ENCODE measurements around the gene CNGB1. TPM values are rescaled to one million over a fixed set of nuclear protein-coding genes. Genes with fewer than 3 reads are reported as not detected.
"Not testable (repeated sequence)": the region's sequence is repeated elsewhere in the genome, so short reads cannot be mapped to it uniquely, and the experiment has no call there.

The CNGB1 gene
- total RNA-seq, 1 donor from 2014 or later: under 0.01 TPM

GRCh38 chr16:57848181-57848580 lies 122.7 kb downstream of the CNGB1 start:
- H3K4me3 ChIP-seq (ENCODE audit: low read depth, low read length): no peak overlapping the region
- no peak for FAIRE-seq
- no peaks in the 10 kb centered on the region for H3K27me3 ChIP-seq (ENCODE audit: control insufficient read depth, insufficient read depth, low read length)
- no peak for TF ChIP-seq CTCF (IDR thresholded peaks at IDR 0.05; ENCODE audit: insufficient read depth, low read length, severe bottlenecking)
- DNase-seq (ENCODE audit: low read depth): no peak
- H3K36me3 ChIP-seq (ENCODE audit: control insufficient read depth, insufficient read depth, low read length): no peaks in the 10 kb centered on the region

- H3K36me3 ChIP-seq (ENCODE audit: control insufficient read depth, insufficient read depth, low read length); DNase-seq (ENCODE audit: low read depth); H3K4me3 ChIP-seq (ENCODE audit: low read depth, low read length); H3K27me3 ChIP-seq (ENCODE audit: control insufficient read depth, insufficient read depth, low read length); FAIRE-seq: not testable (repeated sequence)
These were observed 124.0 kb downstream of the CNGB1 start for GRCh38 chr16:57846931-57847330.

GRCh38 chr16:57846078-57846697 lies 124.7 kb downstream of the CNGB1 start:
- no peak for DNase-seq (ENCODE audit: low read depth)
- Histone ChIP-seq H3K4me3 (ENCODE audit: low read depth, low read length) (no peak overlapping the region), H3K36me3 (ENCODE audit: control insufficient read depth, insufficient read depth, low read length) (no peaks in the 10 kb centered on the region), H3K27me3 (ENCODE audit: control insufficient read depth, insufficient read depth, low read length) (no peaks in the 10 kb centered on the region)
- no peak for FAIRE-seq
- no peak for TF ChIP-seq CTCF (IDR thresholded peaks at IDR 0.05; ENCODE audit: insufficient read depth, low read length, severe bottlenecking)

- no peak for TF ChIP-seq CTCF (IDR thresholded peaks at IDR 0.05; ENCODE audit: insufficient read depth, low read length, severe bottlenecking)
- DNase-seq (ENCODE audit: low read depth) (no peak), FAIRE-seq (no peak)
- no peaks in the 10 kb centered on the region for H3K27me3 ChIP-seq (ENCODE audit: control insufficient read depth, insufficient read depth, low read length)
- no peak overlapping the region for H3K4me3 ChIP-seq (ENCODE audit: low read depth, low read length)
- H3K36me3 ChIP-seq (ENCODE audit: control insufficient read depth, insufficient read depth, low read length): no peaks in the 10 kb centered on the region
These were observed 125.8 kb downstream of the CNGB1 start for GRCh38 chr16:57845115-57845514.

- DNase-seq (ENCODE audit: low read depth) (no peak), FAIRE-seq (no peak)
- H3K27me3 ChIP-seq (ENCODE audit: control insufficient read depth, insufficient read depth, low read length): no peaks in the 10 kb centered on the region
- H3K36me3 ChIP-seq (ENCODE audit: control insufficient read depth, insufficient read depth, low read length): no peaks in the 10 kb centered on the region
- H3K4me3 ChIP-seq (ENCODE audit: low read depth, low read length): no peak overlapping the region
- no peak for TF ChIP-seq CTCF (IDR thresholded peaks at IDR 0.05; ENCODE audit: insufficient read depth, low read length, severe bottlenecking)
These were observed 126.4 kb downstream of the CNGB1 start for GRCh38 chr16:57844416-57845030.

- FAIRE-seq: no peak
- no peak for DNase-seq (ENCODE audit: low read depth)
- Histone ChIP-seq H3K36me3 (ENCODE audit: control insufficient read depth, insufficient read depth, low read length) (no peaks in the 10 kb centered on the region), H3K27me3 (ENCODE audit: control insufficient read depth, insufficient read depth, low read length) (no peaks in the 10 kb centered on the region), H3K4me3 (ENCODE audit: low read depth, low read length) (no peak overlapping the region)
- TF ChIP-seq CTCF (IDR thresholded peaks at IDR 0.05; ENCODE audit: insufficient read depth, low read length, severe bottlenecking): no peak
These were observed 127.5 kb downstream of the CNGB1 start for GRCh38 chr16:57843400-57843799.

Measured in bronchial epithelial cell (primary cell).